GM12878 (cell line): Measurements from ENCODE around the gene EDC3. TPM values are rescaled to one million over a fixed set of nuclear protein-coding genes. Genes with fewer than 3 reads are reported as not detected.

ENCODE experiments used
- ATAC-seq: fragments of 200-7000 bp; cut with Tn5 transposase; 3 replicates; pipeline ENCODE4 v1.9.1; 2020; ENCODE audit warnings: mild to moderate bottlenecking, moderate library complexity
- BruUV-seq: library from RNA; stranded (reverse); fragments of 400-500 nt; replicated peaks from 2 replicates; lab custom pipeline; 2021; lab: Mats Ljungman, UMichigan
- CTCF ChIA-PET: fragments of 300-600 bp; sonication (Branson Sonifier 250); formaldehyde crosslinking; extraction: SDS; loops from one replicate; lab custom pipeline; 2021; ENCODE audit warnings: inconsistent platforms; lab: Yijun Ruan, JAX
- POLR2A ChIA-PET: fragments of 350-600 bp; formaldehyde crosslinking; extraction: SDS; loops from one replicate; lab custom pipeline; 2021; ENCODE audit warnings: inconsistent platforms; lab: Charles Lee
- RAD21 ChIA-PET: fragments of 300-600 bp; sonication (Branson Sonifier 250); formaldehyde crosslinking; loops from one replicate; lab custom pipeline; 2023; ENCODE audit warnings: antibody characterized with exemption; ENCODE audit not compliant: unreplicated experiment; lab: Charles Lee
- SMC1A ChIA-PET: fragments of 300-600 bp; sonication (Branson Sonifier 250); formaldehyde crosslinking; loops from one replicate; lab custom pipeline; 2023; ENCODE audit not compliant: unreplicated experiment, uncharacterized antibody; lab: Charles Lee
- DNase-seq: peaks from one replicate; pipeline ENCODE4 v3.0.0-alpha.2; 2011; ENCODE audit warnings: low read depth, low spot score
- FAIRE-seq: peaks from 3 replicates; lab custom pipeline; 2011; peaks lifted over from hg19 to GRCh38; lab: Jason Lieb, UNC
- H2AFZ ChIP-seq: 2 replicates; pipeline ENCODE4 v1.6.0; 2011; ENCODE audit warnings: low read depth, low read length, control low read depth; ENCODE audit not compliant: control insufficient read depth
- H3K27ac ChIP-seq: 2 replicates; pipeline ENCODE4 v1.5.1; 2011; ENCODE audit warnings: control low read depth; ENCODE audit not compliant: control insufficient read depth, insufficient read depth
- H3K27me3 ChIP-seq, 2 experiments: replicated peaks in 1 of 2; 2 replicates each; pipeline versions ENCODE4 v1.6.0 to v1.6.1; 2011; ENCODE audit warnings: low read length in 1 of 2; ENCODE audit not compliant: control insufficient read depth in 2 of 2, insufficient read depth in 2 of 2
- H3K36me3 ChIP-seq, 2 experiments: 2 replicates each; pipeline ENCODE4 v1.5.1; 2011; ENCODE audit warnings: low read length in 1 of 2; ENCODE audit not compliant: control insufficient read depth in 2 of 2, insufficient read depth in 2 of 2
- H3K4me1 ChIP-seq: 2 replicates; pipeline ENCODE4 v1.6.1; 2011; ENCODE audit warnings: mild to moderate bottlenecking, low read length, moderate library complexity, mixed read lengths; ENCODE audit not compliant: control insufficient read depth, insufficient read depth
- H3K4me2 ChIP-seq: 2 replicates; pipeline ENCODE4 v1.6.0; 2011; ENCODE audit warnings: control low read depth; ENCODE audit not compliant: control insufficient read depth, insufficient read depth
- H3K4me3 ChIP-seq: fragments of 200-600 bp; sonication (generic); 2 replicates; pipeline ENCODE4 v1.5.1; 2016
- H3K79me2 ChIP-seq: 2 replicates; pipeline ENCODE4 v1.6.0; 2011; ENCODE audit warnings: low read length; ENCODE audit not compliant: control insufficient read depth, insufficient read depth
- H3K9ac ChIP-seq: 2 replicates; pipeline ENCODE4 v1.8.0; 2011; ENCODE audit warnings: low read length, control low read depth, mixed read lengths; ENCODE audit not compliant: control insufficient read depth, insufficient read depth
- H3K9me3 ChIP-seq: replicated peaks from 3 replicates; pipeline ENCODE4 v1.5.1; 2011; ENCODE audit warnings: mild to moderate bottlenecking, low read length; ENCODE audit not compliant: control insufficient read depth, insufficient read depth
- H4K20me1 ChIP-seq: 2 replicates; pipeline ENCODE4 v1.6.0; 2011; ENCODE audit not compliant: control insufficient read depth, insufficient read depth
- BACH1 ChIP-seq: fragments of 450-650 bp; IDR thresholded peaks from 2 replicates; pipeline ENCODE4 v1.6.1; 2017; ENCODE audit warnings: mild to moderate bottlenecking, borderline replicate concordance
- BRCA1 ChIP-seq: IDR thresholded peaks from 2 replicates; pipeline ENCODE4 v1.6.1; 2011; ENCODE audit warnings: low read depth, low read length, improper control_type of control experiment
- CUX1 ChIP-seq: IDR thresholded peaks from 2 replicates; pipeline ENCODE4 v1.6.1; 2012; ENCODE audit warnings: improper control_type of control experiment, low read depth, low read length; ENCODE audit not compliant: insufficient replicate concordance
- EED ChIP-seq: sonication (generic); IDR thresholded peaks from 2 replicates; pipeline ENCODE4 v1.6.1; 2016; ENCODE audit warnings: antibody characterized with exemption, low read depth
- ELK1 ChIP-seq: IDR thresholded peaks from 2 replicates; pipeline ENCODE4 v1.6.1; 2012; ENCODE audit warnings: low read depth, low read length, improper control_type of control experiment
- ETV6 ChIP-seq, 2 experiments: fragments of 450-650 bp in 1 of 2; IDR thresholded peaks in 1 of 2; conservative IDR thresholded peaks in 1 of 2; 2 replicates each; pipeline ENCODE4 v1.6.1; 2014; ENCODE audit warnings: antibody characterized with exemption in 1 of 2, borderline replicate concordance in 1 of 2, low read depth in 1 of 2, mild to moderate bottlenecking in 1 of 2, moderate library complexity in 1 of 2
- MLLT1 ChIP-seq: fragments of 450-650 bp; IDR thresholded peaks from 2 replicates; pipeline ENCODE4 v1.6.1; 2016; ENCODE audit warnings: mild to moderate bottlenecking
- NFIC ChIP-seq: IDR thresholded peaks from 2 replicates; pipeline ENCODE4 v1.6.1; 2012; ENCODE audit warnings: low read depth, mild to moderate bottlenecking, inconsistent platforms, low read length, moderate library complexity
- RCOR1 ChIP-seq: conservative IDR thresholded peaks from 2 replicates; pipeline ENCODE4 v1.6.1; 2012; ENCODE audit warnings: low read depth, low read length, improper control_type of control experiment
- RFX5 ChIP-seq: IDR thresholded peaks from 2 replicates; pipeline ENCODE4 v1.6.1; 2011; ENCODE audit warnings: low read depth, low read length, improper control_type of control experiment
- ZNF24 ChIP-seq: fragments of 450-650 bp; IDR thresholded peaks from 2 replicates; pipeline ENCODE4 v1.6.1; 2017; ENCODE audit warnings: antibody characterized with exemption, mild to moderate bottlenecking
- ZNF592 ChIP-seq: fragments of 450-650 bp; IDR thresholded peaks from 2 replicates; pipeline ENCODE4 v1.6.1; 2017; ENCODE audit warnings: mild to moderate bottlenecking, moderate library complexity
- WGBS: methylation state at CpG from one replicate; pipeline ENCODE4 v1.1.6; 2016; ENCODE audit warnings: low lambda C conversion rate; ENCODE audit not compliant: insufficient replicate concordance, insufficient coverage; ENCODE audit errors: missing lambda C conversion rate; 5-methylcytosine and 5-hydroxymethylcytosine counted together
- in situ Hi-C: fragments of 300-500 bp; cut with MboI; formaldehyde crosslinking; loops from 9 replicates; pipeline ENCODE4 v1.14.3; 2018; ENCODE audit warnings: mixed read lengths
- intact Hi-C: fragments of 100-400 bp; cut with micrococcal nuclease; formaldehyde crosslinking; loops from one replicate; pipeline ENCODE4 v1.14.2; 2022; ENCODE audit not compliant: unreplicated experiment
- polyA plus RNA-seq, 11 experiments: library from polyadenylated mRNA; depleted of rRNA in 4 of 11; unstranded in 6 of 11; stranded (reverse) in 5 of 11; fragments of >200 nt; fragmentation: Nextera tagmentation in 4 of 11; fragmentation: Illumina TruSeq in 1 of 11; extraction: Ambion mirVana in 4 of 11; extraction: Trizol in 1 of 11; gene quantifications; 1 replicate in 1 of 11; 2 replicates in 10 of 11; pipeline versions ENCODE4 v1.2.1 to v1.2.3, GENCODE V29; 2011 to 2016; ENCODE audit warnings: inconsistent platforms in 2 of 11, missing spikeins in 2 of 11, low read depth in 1 of 11
- total RNA-seq, 4 experiments: library from RNA; depleted of rRNA in 3 of 4; stranded (reverse); fragments of >200 nt in 3 of 4; fragmentation: Illumina TruSeq in 1 of 4; extraction: Trizol in 1 of 4; gene quantifications; 2 replicates each; pipeline versions ENCODE4 v1.2.1 to v1.2.3, GENCODE V29; 2013 to 2021

EDC3 gene
- total and polyA plus RNA-seq, 10 of the 15 experiments (the other 5 are each of a cell fraction or from before 2014, with no cell fraction given) = 11.8 to 48.4 (median 35.3) TPM

GRCh38 chr15:74643665-74644204 lies 52.1 kb downstream of the EDC3 start:
- Histone ChIP-seq H4K20me1 (no peaks in the 10 kb centered on the region; the same call in 1 of the 2 replicates), H3K9me3 (no peaks in the 10 kb centered on the region), H3K4me2 (no peak overlapping the region), H3K79me2 (no peaks in the 10 kb centered on the region), H3K9ac (no peak overlapping the region), H3K4me3 (no peak overlapping the region), H3K27ac (no peak overlapping the region), H3K4me1 (no peaks in the 10 kb centered on the region), H3K27me3 (no peaks in the 10 kb centered on the region), H2AFZ (no peak overlapping the region), H3K36me3 (peaks cover 4 to 24% of the 10 kb centered on the region in 2 experiments)
- FAIRE-seq (no peak), ATAC-seq (no peak), DNase-seq (no peak)
- ChIA-PET CTCF (interaction anchor here (4.8 to 18.9 kb wide), 2 partner anchors 11 to 124 kb away, joined by 28 to 380 read pairs; no protein-coding TSS in a partner anchor), RAD21 (no interaction called here), POLR2A (no interaction called here), SMC1A (no interaction called here)
- WGBS = 98% methylated on average over 2 of the region's 2 CpGs
- no TSS peak for BruUV-seq
- in situ Hi-C loops = no loop called here
- intact Hi-C loops = no loop called here
- no peak for TF ChIP-seq EED
- no peak for TF ChIP-seq ETV6 (conservative IDR thresholded peaks at IDR 0.05 in 1 of 2, IDR thresholded peaks at IDR 0.05 in 1 of 2; ENCODE audit: borderline replicate concordance in 1 of 2, low read depth in 1 of 2)
- no peak for TF ChIP-seq RCOR1
- TF ChIP-seq ZNF592 = no peak
- no peak for TF ChIP-seq ELK1
- no peak for TF ChIP-seq BACH1
- TF ChIP-seq BRCA1 = no peak
- TF ChIP-seq NFIC = no peak
- no peak for TF ChIP-seq RFX5
- TF ChIP-seq MLLT1 = no peak
- no peak for TF ChIP-seq ZNF24
- TF ChIP-seq CUX1 = no peak
